Measurements from ENCODE around the gene TCF4.

- TF ChIP-seq EZH2phosphoT487 (IDR thresholded peaks at IDR 0.05; ENCODE audit: borderline replicate concordance, low read length) (no peak), CTCF (IDR thresholded peaks at IDR 0.05; ENCODE audit: low read depth, low read length, poor library complexity, severe bottlenecking) (no peak)
These were observed 355.5 kb downstream of the TCF4 start for GRCh38 chr18:55232506-55232905.

Data from DOHH2 (cell line).